Liver (tissue), 9 donors: Measurements from ENCODE around the gene CPED1. TPM values are rescaled to one million over a fixed set of nuclear protein-coding genes. Genes with fewer than 3 reads are reported as not detected.
A peak's percentile ranks its signal among the peaks of the same experiment; 100 is the strongest.

Experiments
- DNase-seq: peaks from one replicate; pipeline ENCODE4 v3.0.0-alpha.2; 2017; ENCODE audit warnings: low spot score
- H3K27ac ChIP-seq, 2 donors: one replicate each; pipeline ENCODE4 v1.7.0; 2013; ENCODE audit warnings: inconsistent platforms in 2 of 2, low read length in 2 of 2, control low read depth in 1 of 2, low read depth in 1 of 2, mild to moderate bottlenecking in 1 of 2
- H3K27me3 ChIP-seq, 4 donors: one replicate each; pipeline versions ENCODE4 v1.6.1 to v1.7.0; 2013; ENCODE audit warnings: low read length in 3 of 4, inconsistent platforms in 1 of 4, mild to moderate bottlenecking in 1 of 4, moderate library complexity in 1 of 4; ENCODE audit not compliant: control insufficient read depth in 4 of 4, insufficient read depth in 4 of 4
- H3K36me3 ChIP-seq, 4 donors: one replicate each; pipeline versions ENCODE4 v1.6.1 to v1.7.0; 2013; ENCODE audit warnings: low read length in 3 of 4, mild to moderate bottlenecking in 3 of 4, low read depth in 1 of 4, moderate library complexity in 1 of 4; ENCODE audit not compliant: control insufficient read depth in 4 of 4, insufficient read depth in 3 of 4
- H3K4me1 ChIP-seq, 4 donors: one replicate each; pipeline versions ENCODE4 v1.6.1 to v1.7.0; 2013; ENCODE audit warnings: low read length in 3 of 4, mild to moderate bottlenecking in 3 of 4, moderate library complexity in 1 of 4; ENCODE audit not compliant: control insufficient read depth in 4 of 4, insufficient read depth in 4 of 4
- H3K4me3 ChIP-seq, 3 donors: one replicate each; pipeline versions ENCODE4 v1.6.1 to v1.7.0; 2013; ENCODE audit warnings: low read length in 3 of 3, control low read depth in 1 of 3, low read depth in 1 of 3, mild to moderate bottlenecking in 1 of 3
- H3K9ac ChIP-seq, 2 donors: one replicate each; pipeline ENCODE4 v1.7.0; 2013; ENCODE audit warnings: low read length in 2 of 2, mild to moderate bottlenecking in 2 of 2, moderate library complexity in 2 of 2, control low read depth in 1 of 2, low read depth in 1 of 2
- H3K9me3 ChIP-seq, 4 donors: one replicate each; pipeline versions ENCODE4 v1.6.1 to v1.7.0; 2013; ENCODE audit warnings: low read length in 3 of 4; ENCODE audit not compliant: control insufficient read depth in 4 of 4
- EGR1 ChIP-seq, 2 donors: IDR thresholded peaks; 2 replicates each; pipeline ENCODE4 v1.6.1; 2016 to 2018; ENCODE audit warnings: antibody characterized with exemption in 2 of 2, low read depth in 2 of 2
- FOXA1 ChIP-seq: IDR thresholded peaks from 2 replicates; pipeline ENCODE4 v1.6.1; 2016; ENCODE audit warnings: antibody characterized with exemption
- FOXA2 ChIP-seq: IDR thresholded peaks from 2 replicates; pipeline ENCODE4 v1.6.1; 2016; ENCODE audit warnings: antibody characterized with exemption
- GABPA ChIP-seq, 2 donors: IDR thresholded peaks in 1 of 2; conservative IDR thresholded peaks in 1 of 2; 2 replicates each; pipeline ENCODE4 v1.6.1; 2016; ENCODE audit warnings: antibody characterized with exemption in 2 of 2, mild to moderate bottlenecking in 1 of 2, moderate library complexity in 1 of 2
- HNF4A ChIP-seq, 2 donors: conservative IDR thresholded peaks; 2 replicates each; pipeline ENCODE4 v1.6.1; 2016; ENCODE audit warnings: antibody characterized with exemption in 2 of 2, mild to moderate bottlenecking in 2 of 2
- HNF4G ChIP-seq: IDR thresholded peaks from 2 replicates; pipeline ENCODE4 v1.6.1; 2016; ENCODE audit warnings: antibody characterized with exemption
- JUND ChIP-seq, 2 donors: IDR thresholded peaks; 2 replicates each; pipeline ENCODE4 v1.6.1; 2016; ENCODE audit warnings: antibody characterized with exemption in 2 of 2
- NR2F2 ChIP-seq: IDR thresholded peaks from 2 replicates; pipeline ENCODE4 v1.6.1; 2016; ENCODE audit warnings: antibody characterized with exemption
- RAD21 ChIP-seq, 2 donors: IDR thresholded peaks; 2 replicates each; pipeline ENCODE4 v1.6.1; 2016; ENCODE audit warnings: antibody characterized with exemption in 2 of 2, mild to moderate bottlenecking in 2 of 2
- RXRA ChIP-seq, 2 donors: IDR thresholded peaks; 2 replicates each; pipeline ENCODE4 v1.6.1; 2017 to 2018; ENCODE audit warnings: antibody characterized with exemption in 2 of 2, mild to moderate bottlenecking in 1 of 2
- SP1 ChIP-seq: IDR thresholded peaks from 2 replicates; pipeline ENCODE4 v1.6.1; 2018; ENCODE audit warnings: antibody characterized with exemption, mild to moderate bottlenecking
- TAF1 ChIP-seq: conservative IDR thresholded peaks from 2 replicates; pipeline ENCODE4 v1.6.1; 2016; ENCODE audit warnings: antibody characterized with exemption, mild to moderate bottlenecking
- YY1 ChIP-seq: IDR thresholded peaks from 2 replicates; pipeline ENCODE4 v1.6.1; 2016; ENCODE audit warnings: antibody characterized with exemption, mild to moderate bottlenecking
- WGBS: extraction: QIAGEN DNeasy Blood & Tissue Kit; methylation state at CpG from one replicate; pipeline ENCODE4 v1.1.7; 2013; 5-methylcytosine and 5-hydroxymethylcytosine counted together
- polyA plus RNA-seq, 2 donors: library from polyadenylated mRNA; stranded (reverse) in 1 of 2; unstranded in 1 of 2; fragments of 200-250 nt in 1 of 2; fragments of >200 nt in 1 of 2; fragmentation: Nextera tagmentation in 1 of 2; extraction: Ambion mirVana in 1 of 2; gene quantifications; one replicate each; pipeline versions ENCODE4 v1.2.1 to v1.2.3, GENCODE V29; 2013 to 2015
- total RNA-seq, 2 donors: library from RNA; depleted of rRNA; stranded (reverse); fragments of >200 nt; gene quantifications; one replicate each; pipeline ENCODE4 v1.2.3, GENCODE V29; 2014
- TF ChIP-seq, protein P1 (sequence below): fragments of 150-350 bp; IDR thresholded peaks from 2 replicates; pipeline ENCODE4 v1.5.1; 2017; ENCODE audit warnings: improper control_type of control experiment, low read depth, low read length; ENCODE audit not compliant: missing input control
- TF ChIP-seq, protein P2 (sequence below): IDR thresholded peaks from 2 replicates; pipeline ENCODE4 v1.6.1; 2016; ENCODE audit warnings: antibody characterized with exemption
- TF ChIP-seq, protein P3 (sequence below): IDR thresholded peaks from 2 replicates; pipeline ENCODE4 v1.6.1; 2016; ENCODE audit warnings: antibody characterized with exemption
- TF ChIP-seq, protein P4 (sequence below): IDR thresholded peaks from 2 replicates; pipeline ENCODE4 v1.6.1; 2016; ENCODE audit warnings: antibody characterized with exemption
- TF ChIP-seq, protein P5 (sequence below): IDR thresholded peaks from 2 replicates; pipeline ENCODE4 v1.6.1; 2016; ENCODE audit warnings: antibody characterized with exemption, mild to moderate bottlenecking
- donor health status: healthy.
- donor health status: healthy.
- donor health status: healthy.
- donor health status: healthy.
- donor health status: healthy.

The CPED1 gene
- total and polyA plus RNA-seq, 4 donors: 8.5 to 58.0 (median 14.6) TPM

DNA sequence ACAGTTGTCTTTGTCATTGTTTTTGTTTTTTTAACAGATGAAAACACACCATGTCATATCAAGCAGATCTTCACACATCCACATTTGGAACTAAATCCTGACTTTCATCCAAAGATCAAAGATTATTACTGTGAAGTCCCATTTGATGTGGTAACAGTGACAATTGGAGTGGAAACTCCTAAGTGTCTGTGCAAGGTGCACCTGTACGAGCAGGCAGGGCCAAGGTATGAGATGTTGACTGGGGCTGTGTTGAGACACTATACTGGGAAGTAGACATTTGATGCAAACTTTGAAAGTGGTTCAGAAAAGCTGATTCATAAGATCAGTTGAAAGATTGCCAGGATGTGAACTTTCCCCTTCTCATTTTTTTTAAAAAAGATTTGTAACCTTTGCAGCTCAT is 152.3 kb downstream of the CPED1 start:
- H3K4me3 ChIP-seq: no peak overlapping the region
- no peak for DNase-seq
- H3K9ac ChIP-seq: no peak overlapping the region
- H3K9me3 ChIP-seq: no peaks in the 10 kb centered on the region
- WGBS: 36% methylated on average over 1 of the region's 1 CpG
- peaks cover 0 to 6% (median 2%) of the 10 kb centered on the region in 4 donors for H3K4me1 ChIP-seq
- no peaks in the 10 kb centered on the region for H3K27me3 ChIP-seq
- TF ChIP-seq, protein P1, sequence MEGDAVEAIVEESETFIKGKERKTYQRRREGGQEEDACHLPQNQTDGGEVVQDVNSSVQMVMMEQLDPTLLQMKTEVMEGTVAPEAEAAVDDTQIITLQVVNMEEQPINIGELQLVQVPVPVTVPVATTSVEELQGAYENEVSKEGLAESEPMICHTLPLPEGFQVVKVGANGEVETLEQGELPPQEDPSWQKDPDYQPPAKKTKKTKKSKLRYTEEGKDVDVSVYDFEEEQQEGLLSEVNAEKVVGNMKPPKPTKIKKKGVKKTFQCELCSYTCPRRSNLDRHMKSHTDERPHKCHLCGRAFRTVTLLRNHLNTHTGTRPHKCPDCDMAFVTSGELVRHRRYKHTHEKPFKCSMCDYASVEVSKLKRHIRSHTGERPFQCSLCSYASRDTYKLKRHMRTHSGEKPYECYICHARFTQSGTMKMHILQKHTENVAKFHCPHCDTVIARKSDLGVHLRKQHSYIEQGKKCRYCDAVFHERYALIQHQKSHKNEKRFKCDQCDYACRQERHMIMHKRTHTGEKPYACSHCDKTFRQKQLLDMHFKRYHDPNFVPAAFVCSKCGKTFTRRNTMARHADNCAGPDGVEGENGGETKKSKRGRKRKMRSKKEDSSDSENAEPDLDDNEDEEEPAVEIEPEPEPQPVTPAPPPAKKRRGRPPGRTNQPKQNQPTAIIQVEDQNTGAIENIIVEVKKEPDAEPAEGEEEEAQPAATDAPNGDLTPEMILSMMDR: no peak
- TF ChIP-seq RAD21 (IDR thresholded peaks at IDR 0.05): peak in 1 of 2 donors; percentile 27
- no peak for TF ChIP-seq TAF1
- peak; percentile 37 for TF ChIP-seq SP1
- TF ChIP-seq HNF4G: peak; percentile 38
- TF ChIP-seq EGR1 (IDR thresholded peaks at IDR 0.05; ENCODE audit: low read depth in 2 of 2): peak in 1 of 2 donors; percentile 45
- TF ChIP-seq, protein P2, sequence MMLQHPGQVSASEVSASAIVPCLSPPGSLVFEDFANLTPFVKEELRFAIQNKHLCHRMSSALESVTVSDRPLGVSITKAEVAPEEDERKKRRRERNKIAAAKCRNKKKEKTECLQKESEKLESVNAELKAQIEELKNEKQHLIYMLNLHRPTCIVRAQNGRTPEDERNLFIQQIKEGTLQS: no peak
- TF ChIP-seq YY1: peak; percentile 31
- TF ChIP-seq GABPA (IDR thresholded peaks at IDR 0.05 in 1 of 2, conservative IDR thresholded peaks at IDR 0.05 in 1 of 2): no peak
- no peak for TF ChIP-seq NR2F2
- TF ChIP-seq FOXA1: no peak
- TF ChIP-seq FOXA2: no peak
- peak in 1 of 2 donors; percentile 63 for TF ChIP-seq JUND (IDR thresholded peaks at IDR 0.05)
- TF ChIP-seq, protein P3, sequence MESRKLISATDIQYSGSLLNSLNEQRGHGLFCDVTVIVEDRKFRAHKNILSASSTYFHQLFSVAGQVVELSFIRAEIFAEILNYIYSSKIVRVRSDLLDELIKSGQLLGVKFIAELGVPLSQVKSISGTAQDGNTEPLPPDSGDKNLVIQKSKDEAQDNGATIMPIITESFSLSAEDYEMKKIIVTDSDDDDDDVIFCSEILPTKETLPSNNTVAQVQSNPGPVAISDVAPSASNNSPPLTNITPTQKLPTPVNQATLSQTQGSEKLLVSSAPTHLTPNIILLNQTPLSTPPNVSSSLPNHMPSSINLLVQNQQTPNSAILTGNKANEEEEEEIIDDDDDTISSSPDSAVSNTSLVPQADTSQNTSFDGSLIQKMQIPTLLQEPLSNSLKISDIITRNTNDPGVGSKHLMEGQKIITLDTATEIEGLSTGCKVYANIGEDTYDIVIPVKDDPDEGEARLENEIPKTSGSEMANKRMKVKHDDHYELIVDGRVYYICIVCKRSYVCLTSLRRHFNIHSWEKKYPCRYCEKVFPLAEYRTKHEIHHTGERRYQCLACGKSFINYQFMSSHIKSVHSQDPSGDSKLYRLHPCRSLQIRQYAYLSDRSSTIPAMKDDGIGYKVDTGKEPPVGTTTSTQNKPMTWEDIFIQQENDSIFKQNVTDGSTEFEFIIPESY: peak; percentile 17
- TF ChIP-seq, protein P4, sequence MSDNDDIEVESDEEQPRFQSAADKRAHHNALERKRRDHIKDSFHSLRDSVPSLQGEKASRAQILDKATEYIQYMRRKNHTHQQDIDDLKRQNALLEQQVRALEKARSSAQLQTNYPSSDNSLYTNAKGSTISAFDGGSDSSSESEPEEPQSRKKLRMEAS: no peak
- TF ChIP-seq RXRA (IDR thresholded peaks at IDR 0.05): peak; percentile 33 to 76
- TF ChIP-seq, protein P5, sequence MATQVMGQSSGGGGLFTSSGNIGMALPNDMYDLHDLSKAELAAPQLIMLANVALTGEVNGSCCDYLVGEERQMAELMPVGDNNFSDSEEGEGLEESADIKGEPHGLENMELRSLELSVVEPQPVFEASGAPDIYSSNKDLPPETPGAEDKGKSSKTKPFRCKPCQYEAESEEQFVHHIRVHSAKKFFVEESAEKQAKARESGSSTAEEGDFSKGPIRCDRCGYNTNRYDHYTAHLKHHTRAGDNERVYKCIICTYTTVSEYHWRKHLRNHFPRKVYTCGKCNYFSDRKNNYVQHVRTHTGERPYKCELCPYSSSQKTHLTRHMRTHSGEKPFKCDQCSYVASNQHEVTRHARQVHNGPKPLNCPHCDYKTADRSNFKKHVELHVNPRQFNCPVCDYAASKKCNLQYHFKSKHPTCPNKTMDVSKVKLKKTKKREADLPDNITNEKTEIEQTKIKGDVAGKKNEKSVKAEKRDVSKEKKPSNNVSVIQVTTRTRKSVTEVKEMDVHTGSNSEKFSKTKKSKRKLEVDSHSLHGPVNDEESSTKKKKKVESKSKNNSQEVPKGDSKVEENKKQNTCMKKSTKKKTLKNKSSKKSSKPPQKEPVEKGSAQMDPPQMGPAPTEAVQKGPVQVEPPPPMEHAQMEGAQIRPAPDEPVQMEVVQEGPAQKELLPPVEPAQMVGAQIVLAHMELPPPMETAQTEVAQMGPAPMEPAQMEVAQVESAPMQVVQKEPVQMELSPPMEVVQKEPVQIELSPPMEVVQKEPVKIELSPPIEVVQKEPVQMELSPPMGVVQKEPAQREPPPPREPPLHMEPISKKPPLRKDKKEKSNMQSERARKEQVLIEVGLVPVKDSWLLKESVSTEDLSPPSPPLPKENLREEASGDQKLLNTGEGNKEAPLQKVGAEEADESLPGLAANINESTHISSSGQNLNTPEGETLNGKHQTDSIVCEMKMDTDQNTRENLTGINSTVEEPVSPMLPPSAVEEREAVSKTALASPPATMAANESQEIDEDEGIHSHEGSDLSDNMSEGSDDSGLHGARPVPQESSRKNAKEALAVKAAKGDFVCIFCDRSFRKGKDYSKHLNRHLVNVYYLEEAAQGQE: peak; percentile 15
- peak; percentile 85 to 90 for TF ChIP-seq HNF4A (conservative IDR thresholded peaks at IDR 0.05)
- H3K36me3 ChIP-seq: peaks cover 0 to 24% (median 10%) of the 10 kb centered on the region in 4 donors
- no peak overlapping the region for H3K27ac ChIP-seq
